GM12892 (cell line): ENCODE data around the gene NLRP9.

Experiments
- DNase-seq: peaks from one replicate; pipeline ENCODE4 v3.0.0; 2011; ENCODE audit not compliant: insufficient read length
- FAIRE-seq: peaks from 2 replicates; lab custom pipeline; 2011; peaks lifted over from hg19 to GRCh38; lab: Jason Lieb, UNC
- POLR2A ChIP-seq: IDR thresholded peaks from 2 replicates; pipeline ENCODE4 v1.6.1; 2011; ENCODE audit warnings: low read depth, low read length, control low read depth
- POLR2AphosphoS5 ChIP-seq: IDR thresholded peaks from 2 replicates; pipeline ENCODE4 v1.6.1; 2011; ENCODE audit warnings: low read depth, low read length, control low read depth
- TAF1 ChIP-seq: IDR thresholded peaks from 2 replicates; pipeline ENCODE4 v1.6.1; 2011; ENCODE audit warnings: low read depth, mild to moderate bottlenecking, control low read depth, low read length, borderline replicate concordance

NLRP9 gene

DNA sequence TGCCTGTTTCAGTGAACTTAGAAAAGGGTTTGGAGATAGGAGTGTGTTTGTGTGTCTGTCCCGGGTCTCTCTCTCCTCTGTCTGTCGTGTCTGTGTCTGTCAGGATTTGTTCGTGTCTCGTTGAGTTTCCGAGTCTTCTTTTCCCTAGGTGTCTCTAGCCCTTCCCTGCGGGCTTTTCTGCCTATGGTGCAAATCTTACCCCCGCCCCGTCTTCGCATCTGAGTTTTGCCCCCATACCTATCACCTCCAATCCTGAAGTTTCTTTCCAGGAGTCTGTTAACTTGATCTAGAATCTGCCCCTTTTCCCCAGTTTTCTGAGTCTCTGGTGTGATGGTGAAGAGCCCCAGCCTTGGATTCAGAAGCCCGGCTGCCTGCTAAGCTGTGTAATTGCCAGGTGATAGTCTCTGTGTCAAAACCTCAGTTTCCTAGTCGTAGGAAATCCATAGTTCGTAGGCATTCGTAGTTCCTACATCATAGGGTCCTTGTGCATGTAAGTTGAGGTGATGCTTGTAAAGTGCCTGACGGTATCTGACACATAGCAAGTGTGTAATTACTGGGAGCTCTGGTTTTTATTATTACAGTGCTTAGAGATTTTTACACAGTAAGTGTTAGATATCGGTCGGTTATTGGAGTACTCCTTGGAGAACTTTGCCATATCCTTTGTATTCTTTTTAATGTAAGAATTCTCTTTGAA, 62.4 kb downstream of the NLRP9 start:
- no peak for DNase-seq
- no peak for TF ChIP-seq POLR2AphosphoS5
- TF ChIP-seq POLR2A, result no peak
- no peak for TF ChIP-seq TAF1
- FAIRE-seq, result peak; percentile 33

DNA sequence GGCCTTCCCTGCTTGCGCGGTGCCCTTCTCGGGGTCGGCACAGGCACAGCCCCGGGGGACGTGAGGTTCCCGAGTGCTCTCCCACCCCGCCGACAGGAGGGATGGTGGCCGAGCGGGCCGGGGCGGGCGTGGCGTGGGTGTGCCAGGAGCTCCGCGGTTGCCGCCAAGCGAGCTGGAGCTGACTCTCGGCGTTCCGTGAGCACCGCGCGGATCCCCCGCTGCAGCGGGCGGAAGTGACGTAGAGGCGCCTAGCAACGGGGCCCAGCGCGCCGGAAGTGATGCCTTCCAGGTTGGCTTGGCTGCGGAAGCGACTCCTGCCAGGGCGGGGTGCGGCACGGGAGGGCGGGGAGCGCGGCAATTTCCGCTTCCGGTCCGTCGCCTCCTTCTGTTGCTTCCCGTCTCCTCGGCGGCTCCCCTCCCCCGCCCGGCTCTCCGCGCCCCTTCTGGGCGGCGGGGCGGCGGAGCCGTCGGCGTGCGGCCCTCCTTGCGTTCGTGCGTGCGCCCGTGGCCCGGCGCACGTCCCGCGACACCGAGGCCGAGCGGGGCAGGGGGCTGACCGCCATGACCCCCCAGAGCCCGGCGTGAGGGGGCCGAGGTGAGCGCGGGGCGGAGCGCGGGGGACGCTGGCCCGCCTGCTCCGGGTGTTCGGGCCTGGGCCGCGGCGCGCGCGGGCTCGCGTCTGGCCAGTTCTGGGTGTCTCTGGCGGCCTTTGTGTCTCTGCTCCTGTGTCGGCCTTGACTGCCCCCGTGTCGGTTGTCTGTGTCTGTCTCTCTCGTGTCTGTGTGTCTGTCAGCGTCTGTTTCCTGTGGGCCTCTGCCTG, 63.2 kb downstream of the NLRP9 start, which contains the start of gene EPN1:
TSS of gene EPN1 (plus strand) at position 386 of the 820 bp plus-strand sequence. CDS start 3,402 bp downstream, outside the sequence.
- FAIRE-seq, result peak; percentile 97
- peak; percentile 100 for DNase-seq
- TF ChIP-seq TAF1, result no peak
- TF ChIP-seq POLR2AphosphoS5, result peak; percentile 73; the same call in 1 of the 2 replicates
- peak; percentile 72 for TF ChIP-seq POLR2A

DNA sequence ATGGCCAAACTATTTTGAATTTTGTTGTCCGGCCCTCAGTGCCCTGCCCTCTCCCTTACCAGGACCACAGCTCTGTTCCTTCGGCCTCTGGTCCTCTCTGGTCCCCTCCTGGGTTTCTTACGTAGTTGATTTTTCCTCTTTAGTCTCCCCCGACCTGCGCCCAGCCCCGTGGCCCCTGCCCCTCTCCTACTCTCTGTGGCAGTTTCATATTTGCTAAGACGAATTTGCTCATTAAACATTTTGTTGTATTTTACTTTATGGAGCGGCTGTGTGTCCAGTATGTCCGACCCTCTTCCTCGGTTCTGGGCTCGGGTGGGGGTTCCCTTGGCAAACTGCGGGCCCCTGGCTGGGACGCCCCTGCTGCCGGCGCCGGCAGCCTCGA, 63.8 kb downstream of the NLRP9 start:
- FAIRE-seq (no peak), DNase-seq (no peak)
- TF ChIP-seq TAF1 (no peak), POLR2AphosphoS5 (no peak), POLR2A (no peak)

DNA sequence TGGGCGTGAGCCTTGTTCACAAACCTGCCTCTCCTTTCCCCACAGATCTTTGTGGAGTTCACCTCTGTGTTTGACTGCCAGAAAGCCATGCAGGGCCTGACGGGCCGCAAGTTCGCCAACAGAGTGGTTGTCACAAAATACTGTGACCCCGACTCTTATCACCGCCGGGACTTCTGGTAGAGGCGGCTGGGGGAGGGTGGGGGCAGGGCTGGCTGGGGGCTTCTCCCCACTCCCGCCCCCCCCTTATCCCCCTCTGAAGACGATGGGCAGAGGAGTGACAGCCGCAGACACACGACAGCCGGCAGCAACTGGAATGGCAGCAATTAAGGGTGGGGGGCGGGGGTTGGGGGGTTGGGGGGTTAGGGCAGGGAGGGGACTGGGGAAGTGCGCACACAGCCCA, 64.3 kb downstream of the NLRP9 start:
- DNase-seq (no peak), FAIRE-seq (no peak)
- no peak for TF ChIP-seq POLR2A
- TF ChIP-seq TAF1, result no peak
- TF ChIP-seq POLR2AphosphoS5, result no peak

DNA sequence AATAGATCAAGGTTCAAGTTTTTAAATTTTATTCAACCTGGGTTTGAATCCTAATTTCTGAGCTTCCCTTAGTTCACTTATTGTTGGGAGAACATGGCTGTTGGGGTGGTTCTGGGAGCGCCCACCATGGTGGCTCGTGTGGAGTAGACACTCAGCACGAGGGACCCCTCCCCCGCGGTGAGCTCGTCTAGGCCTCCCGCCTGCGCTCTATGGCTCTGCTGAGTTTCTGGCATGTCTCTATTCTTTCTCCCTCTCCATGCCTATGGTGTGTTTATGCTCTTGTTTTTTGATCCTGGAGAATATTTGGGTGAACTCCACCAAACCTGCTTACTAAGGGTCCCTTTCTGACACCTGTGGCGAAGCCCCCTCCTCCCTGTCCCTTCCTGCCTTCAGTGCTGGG, 64.7 kb downstream of the NLRP9 start:
- FAIRE-seq (no peak), DNase-seq (no peak)
- TF ChIP-seq POLR2AphosphoS5 (no peak), TAF1 (no peak), POLR2A (no peak)

DNA sequence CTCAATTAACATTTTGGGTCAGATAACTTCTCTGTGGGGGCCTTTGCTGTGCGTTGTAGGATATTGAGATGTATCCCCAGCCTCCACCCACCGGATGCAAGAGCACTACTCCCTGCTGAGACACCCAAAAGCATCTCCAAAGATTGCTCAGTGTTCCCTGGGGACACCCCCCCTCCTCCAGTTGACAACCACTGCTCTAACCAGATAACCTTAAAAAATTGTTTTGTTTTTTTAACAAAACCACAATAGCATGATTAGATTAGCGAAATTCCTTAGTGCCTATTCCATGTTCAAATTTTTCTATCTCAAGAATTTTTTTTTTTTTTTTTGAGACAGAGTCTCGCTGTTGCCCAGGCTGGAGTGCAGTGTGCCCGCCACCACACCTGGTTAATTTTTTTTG, 65.8 kb downstream of the NLRP9 start:
- FAIRE-seq, result no peak
- no peak for DNase-seq

DNA sequence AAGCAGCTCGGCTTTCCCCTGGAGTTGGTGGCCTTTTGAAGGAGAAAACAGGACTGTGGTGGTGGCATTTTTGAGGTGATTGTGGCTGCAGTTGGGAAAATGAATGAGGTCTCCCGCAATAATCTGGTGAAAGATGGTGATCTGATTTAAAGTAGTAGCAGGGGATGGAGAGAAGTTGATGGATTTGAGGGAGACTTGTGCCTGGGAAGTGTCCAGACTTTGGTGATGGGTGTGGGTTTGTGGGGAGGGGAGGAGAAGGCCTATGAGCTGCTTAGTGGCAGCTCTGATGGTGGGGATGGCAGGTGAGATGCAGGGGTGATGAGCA, 67.2 kb downstream of the NLRP9 start:
- TF ChIP-seq TAF1, result no peak
- TF ChIP-seq POLR2AphosphoS5, result no peak
- no peak for TF ChIP-seq POLR2A
- DNase-seq, result no peak
- FAIRE-seq, result no peak

More for the DNA sequence above, 65.8 kb downstream of the NLRP9 start:
- TF ChIP-seq POLR2A (no peak), TAF1 (no peak), POLR2AphosphoS5 (no peak)

DNA sequence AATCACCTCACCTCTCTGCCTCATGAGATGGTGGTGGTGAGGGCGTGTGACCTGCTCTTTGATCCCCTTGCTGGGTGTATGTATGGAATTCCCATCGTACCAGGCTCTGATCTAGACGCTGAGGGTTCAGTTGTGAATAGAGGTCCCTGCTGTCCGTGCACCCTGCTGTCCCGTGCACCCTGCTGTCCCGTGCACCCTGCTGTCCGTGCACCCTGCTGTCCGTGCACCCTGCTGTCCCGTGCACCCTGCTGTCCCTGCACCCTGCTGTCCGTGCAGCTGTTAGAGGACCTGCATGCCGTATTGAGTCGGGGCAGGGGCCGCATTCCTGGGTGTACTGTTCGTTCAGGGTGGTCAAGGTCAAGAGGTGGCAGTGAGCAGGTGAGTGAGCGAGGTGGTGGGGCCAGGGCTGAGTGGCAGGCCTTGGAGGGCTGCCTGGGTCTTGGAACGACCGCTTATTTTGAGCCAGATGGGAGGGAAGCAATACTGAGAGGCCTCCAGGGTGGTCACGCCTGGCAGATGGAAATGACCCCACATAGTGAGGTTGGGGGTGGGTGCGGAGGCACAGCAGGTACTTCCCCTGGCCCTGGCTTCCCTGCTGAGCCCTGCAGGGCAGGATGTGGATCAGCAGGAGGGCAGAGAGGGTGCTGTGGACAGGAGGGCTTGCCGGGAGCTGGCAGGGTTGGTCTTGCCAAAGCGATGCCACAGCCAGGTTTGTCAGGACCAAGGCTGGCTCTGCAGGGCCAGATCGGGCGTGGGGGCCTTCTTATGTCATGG, 67.7 kb downstream of the NLRP9 start:
- TF ChIP-seq POLR2AphosphoS5 (no peak; the same call in 1 of the 2 replicates), POLR2A (no peak), TAF1 (no peak)
- FAIRE-seq (peak; percentile 73), DNase-seq (no peak)

DNA sequence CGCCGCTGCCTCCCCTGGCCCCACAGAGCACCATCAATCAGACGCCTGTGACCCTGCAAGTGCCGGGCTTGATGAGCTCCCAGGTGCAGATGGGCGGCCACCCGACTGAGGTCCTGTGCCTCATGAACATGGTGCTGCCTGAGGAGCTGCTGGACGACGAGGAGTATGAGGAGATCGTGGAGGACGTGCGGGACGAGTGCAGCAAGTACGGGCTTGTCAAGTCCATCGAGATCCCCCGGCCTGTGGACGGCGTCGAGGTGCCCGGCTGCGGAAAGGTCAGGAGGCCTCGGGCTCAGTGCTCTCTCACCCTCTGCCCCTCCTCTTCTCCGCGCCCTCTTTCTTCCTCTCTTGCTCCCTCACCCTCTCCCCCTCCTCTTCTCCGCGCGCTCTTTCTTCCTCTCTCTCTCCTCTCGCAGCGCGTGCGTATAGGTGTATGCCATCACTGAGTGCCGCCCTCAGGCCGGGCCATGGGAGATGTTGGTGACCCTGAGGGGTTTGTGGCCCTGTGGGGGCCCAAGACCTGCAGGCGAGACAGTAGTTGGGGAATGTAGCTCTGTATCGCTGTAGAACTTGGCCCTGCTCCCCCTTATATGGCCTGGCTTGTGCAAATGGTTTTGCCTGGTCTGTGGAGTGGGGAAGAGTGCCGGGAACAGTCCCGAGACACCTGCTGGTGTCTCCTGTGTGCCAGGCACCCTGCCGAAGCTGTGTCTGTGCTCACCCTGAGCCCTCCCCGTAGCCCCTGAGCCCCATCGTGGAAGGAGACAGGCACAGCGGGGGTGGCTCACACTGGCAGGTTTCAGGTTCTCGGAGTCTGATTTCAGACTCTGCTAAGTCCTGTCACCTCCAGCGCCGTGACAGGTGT, 68.6 kb downstream of the NLRP9 start:
- TF ChIP-seq POLR2A (no peak), TAF1 (no peak), POLR2AphosphoS5 (peak; percentile 14; the same call in 1 of the 2 replicates)
- FAIRE-seq (no peak), DNase-seq (no peak)

DNA sequence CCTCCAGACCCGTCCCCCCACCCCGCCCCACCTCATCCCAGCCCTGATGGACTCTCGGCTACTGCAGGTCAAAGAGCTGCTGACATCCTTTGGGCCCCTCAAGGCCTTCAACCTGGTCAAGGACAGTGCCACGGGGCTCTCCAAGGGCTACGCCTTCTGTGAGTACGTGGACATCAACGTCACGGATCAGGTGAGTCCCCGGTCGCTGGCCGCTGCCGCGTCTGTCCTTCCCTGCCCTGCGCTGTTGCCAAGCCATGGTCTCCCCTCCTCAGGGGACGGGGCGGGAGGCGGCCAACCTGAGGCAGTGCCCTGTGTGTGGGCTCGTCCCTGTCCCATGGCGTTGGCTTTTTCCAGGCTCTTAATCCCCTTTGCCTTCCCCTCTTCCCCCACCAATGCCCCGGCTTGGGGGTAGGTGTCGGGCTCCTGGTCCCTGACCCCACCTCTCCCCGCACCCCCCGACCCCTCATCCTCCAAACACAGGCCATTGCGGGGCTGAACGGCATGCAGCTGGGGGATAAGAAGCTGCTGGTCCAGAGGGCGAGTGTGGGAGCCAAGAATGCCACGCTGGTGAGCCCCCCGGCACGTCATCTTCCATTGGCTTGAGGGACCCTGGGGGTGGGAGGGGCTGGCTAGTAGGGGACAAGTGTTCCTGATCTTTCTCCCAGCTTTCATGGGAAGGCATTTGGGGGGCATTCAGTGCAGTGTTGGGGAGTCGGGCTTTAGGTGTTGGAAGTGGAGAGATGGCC, 69.4 kb downstream of the NLRP9 start:
- DNase-seq, result no peak
- TF ChIP-seq TAF1, result no peak
- peak; percentile 1; the same call in 1 of the 2 replicates for TF ChIP-seq POLR2AphosphoS5
- 0 out of 2 replicates have a peak, but pooled peaks have one; percentile 9 for TF ChIP-seq POLR2A

More for the DNA sequence above, 69.4 kb downstream of the NLRP9 start:
- FAIRE-seq, result no peak
